GM19324 (cell line): ENCODE results near the gene ERV3-1.
"Not testable (repeated sequence)": the region's sequence is repeated elsewhere in the genome, so short reads cannot be mapped to it uniquely, and the experiment has no call there.

ENCODE experiments used
- ATAC-seq: cut with Tn5 transposase; IDR thresholded peaks from one replicate; pipeline ENCODE4 v1.9.1; 2021; ENCODE audit warnings: mild to moderate bottlenecking, moderate library complexity; ENCODE audit not compliant: unreplicated experiment, low FRiP score

Gene ERV3-1

DNA sequence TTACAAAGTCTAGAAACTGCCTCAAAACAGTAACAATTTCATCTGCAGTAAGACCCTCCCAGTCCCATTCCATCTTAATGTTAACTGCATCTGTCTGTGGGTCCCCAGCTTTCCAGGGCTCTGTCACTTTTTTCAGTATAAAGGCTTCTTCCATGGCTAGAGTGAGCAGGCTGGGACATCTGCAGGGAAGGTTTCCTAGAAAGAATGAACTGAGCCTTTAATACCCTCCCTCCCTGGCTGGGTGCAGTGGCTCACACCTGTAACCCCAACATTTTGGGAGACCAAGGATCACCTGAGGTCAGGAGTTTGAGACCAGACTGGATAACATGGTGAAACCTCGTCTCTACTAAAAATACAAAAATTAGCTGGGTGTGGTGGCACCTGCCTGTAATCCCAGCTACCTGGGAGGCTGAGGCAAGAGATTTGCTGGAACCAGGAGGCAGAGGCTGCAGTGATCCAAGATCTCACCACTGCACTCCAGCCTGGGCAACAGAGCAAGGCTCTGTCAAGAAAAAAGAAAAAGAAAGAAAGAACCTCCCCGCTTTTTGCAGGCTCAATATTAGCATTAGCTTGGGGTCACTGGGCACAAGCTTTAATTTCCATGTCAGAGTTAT is 3.4 kb downstream of the ERV3-1 start:
- ATAC-seq, result no peak

DNA sequence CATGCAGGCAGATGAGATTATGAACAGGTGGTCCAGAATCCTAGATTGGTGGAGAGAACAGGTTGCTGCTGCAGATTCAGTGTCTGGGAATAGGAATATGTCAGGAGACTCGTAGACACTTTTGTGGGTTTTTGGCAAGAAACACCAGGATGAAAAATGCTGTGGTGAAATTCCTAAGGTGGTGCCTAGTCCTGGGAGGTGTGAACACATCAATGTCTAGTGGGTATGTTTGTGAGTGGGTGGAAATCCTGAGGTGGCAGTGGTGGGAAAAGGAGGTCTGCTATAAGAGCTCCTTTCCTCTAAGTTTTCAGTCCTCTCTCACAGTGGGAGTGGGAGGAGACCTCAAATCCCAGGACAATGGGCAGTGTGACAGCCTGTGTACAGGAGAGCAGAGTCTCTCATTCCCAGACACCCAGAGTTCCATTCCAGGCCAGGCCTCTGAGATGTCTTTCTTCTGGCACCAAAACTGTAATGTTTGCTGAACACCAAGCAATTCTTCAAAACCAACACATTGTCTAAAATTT is 5.1 kb downstream of the ERV3-1 start:
- ATAC-seq, result no peak

DNA sequence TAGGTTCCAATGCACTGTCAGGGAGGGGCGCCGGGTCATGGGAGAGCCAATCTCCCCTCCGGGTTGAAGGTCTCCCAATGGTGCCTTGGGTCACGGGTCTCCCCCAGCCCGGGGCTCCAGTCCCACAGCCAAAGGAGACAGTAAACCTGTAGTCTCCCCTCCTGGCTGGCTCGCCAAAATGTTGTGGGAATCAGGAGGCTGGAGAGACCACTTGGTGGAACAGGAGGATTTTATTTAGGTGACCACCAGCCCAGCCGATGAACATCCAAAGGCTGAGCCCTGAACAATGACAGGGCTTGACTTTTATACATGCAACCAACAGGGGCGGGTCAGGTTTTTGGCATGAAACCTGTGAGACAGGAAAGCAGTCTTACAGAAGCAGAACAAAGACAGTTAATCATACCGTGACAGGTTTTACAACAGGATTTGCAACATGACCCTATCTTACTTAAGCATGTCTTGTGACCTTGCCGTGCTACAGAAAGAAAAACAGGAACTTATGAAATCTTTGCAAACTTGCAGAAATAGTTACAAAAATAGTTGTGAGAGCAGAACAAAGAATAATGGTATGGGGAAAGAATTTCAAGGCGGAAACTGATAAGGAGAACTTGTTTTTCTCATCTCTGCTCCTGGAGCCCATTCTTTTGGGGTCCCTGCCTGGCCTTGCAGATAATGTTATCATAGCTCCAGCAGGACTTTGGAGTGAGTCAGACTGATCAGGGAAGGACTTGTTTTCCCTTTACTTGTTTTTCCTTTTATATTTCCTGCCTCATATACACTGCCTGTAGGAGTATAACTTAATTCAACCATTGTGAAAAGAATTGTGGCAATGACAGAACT is 7.1 kb downstream of the ERV3-1 start:
- no peak for ATAC-seq

DNA sequence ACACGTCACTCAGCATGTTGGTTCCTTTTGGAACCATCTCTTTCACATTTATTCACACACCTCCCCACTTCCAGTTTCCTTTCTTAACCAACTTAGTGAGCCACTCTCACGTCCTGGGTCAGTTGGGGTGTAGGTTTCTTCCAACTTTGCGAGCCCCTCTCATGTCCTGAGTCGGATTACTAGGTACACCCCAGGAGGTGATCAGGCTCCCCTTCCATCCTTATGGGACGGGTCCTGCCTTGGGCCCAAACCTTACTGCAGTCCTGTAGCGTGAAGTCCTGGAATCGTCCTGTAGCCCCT is 7.7 kb downstream of the ERV3-1 start:
- ATAC-seq, result no peak

DNA sequence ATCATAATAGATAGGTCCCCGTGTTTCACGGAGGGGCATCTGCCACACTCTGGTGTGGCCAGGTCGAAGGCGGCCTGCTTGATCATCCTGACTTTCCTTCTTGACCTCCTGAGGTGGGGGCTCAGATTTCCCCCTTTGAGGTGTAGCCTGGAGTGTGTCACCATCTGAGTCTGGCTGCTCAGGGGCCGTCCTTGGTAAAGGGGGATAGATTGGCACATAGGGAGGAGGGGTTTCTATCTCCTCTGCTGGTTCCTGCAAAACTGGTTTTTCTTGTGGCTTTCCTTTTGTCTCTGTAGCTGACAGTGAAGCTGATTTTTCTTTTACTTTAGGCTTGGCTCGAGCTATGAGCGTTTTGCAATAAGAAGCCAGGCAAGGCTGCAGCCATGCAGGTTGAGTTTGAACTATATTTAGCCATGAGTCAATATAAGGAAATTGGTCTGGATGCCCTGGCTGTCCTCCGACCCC is 8.5 kb downstream of the ERV3-1 start:
- ATAC-seq, result no peak

DNA sequence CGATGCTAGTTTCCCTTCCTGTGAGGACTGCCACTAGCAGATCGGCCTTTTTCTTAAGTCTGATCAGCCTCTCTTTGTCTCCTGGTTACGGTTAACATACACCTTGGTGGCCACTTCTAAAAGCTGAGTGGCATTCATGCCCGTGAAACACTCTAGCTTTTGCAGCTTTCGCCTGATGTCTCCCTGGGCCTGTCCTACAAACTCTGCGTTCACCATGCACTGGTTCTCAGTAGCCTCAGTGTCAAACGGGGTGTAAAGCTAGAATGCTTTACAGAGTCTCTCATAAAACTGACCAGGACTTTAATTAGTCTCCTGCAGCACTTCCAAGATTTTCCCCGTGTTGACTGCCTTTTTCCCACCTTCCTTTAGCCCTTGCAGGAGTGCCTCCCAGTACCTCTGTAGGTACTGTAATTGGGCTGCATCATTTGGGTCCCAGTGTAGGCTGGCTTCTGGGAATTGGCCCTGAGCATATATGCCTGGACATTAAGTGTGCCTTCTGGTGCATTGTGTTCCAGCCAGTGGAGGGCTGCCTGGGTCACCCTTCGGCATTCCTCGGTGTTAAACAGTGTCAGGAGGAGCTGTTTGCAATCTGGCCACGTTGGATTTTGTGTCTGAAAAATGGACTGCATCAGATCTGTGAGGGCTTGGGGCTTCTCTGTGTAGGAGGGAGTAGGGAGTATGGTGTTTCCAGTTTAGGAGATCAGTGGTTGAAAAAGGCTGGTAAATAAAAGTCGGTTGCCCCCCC is 9.2 kb downstream of the ERV3-1 start:
- no peak for ATAC-seq

DNA sequence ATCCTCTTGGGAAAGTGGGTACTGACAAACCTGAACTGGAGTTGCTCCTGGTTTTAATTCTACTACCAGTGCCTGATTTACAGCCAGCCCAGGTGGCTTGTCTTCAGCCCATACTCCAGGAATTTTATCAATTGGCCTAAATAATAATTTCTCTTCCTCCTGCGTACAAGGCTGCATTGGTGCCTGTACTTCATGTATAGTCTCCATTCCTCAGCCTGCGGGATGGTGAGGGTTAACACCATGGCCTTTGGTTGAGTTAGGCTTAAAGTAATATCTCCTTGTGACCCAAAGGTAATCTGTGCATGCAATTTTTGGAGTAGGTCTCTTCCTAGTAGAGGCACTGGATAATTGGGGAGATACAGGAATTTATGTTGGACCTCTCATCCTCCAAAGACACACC is 10.2 kb downstream of the ERV3-1 start:
- ATAC-seq, result no peak

DNA sequence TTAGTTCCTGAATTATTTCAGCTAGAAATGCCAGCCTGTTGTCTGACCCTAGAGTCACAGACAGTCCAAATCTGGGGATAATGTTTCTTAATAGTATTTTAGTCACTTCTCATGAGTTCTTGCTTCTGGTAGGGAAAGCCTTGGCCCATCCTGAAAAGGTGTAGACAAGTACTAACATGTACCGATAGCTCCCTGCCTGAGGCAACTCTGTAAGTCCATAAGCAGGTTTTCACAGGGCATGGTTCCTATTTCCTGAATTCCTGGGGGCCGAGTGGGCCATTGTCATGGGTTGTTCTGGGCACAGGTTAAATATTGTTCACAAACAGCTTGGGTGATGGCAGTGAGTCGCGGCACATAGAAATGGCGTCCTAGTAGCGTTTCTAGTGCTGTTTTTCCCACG is 12.6 kb downstream of the ERV3-1 start:
- ATAC-seq, result no peak

DNA sequence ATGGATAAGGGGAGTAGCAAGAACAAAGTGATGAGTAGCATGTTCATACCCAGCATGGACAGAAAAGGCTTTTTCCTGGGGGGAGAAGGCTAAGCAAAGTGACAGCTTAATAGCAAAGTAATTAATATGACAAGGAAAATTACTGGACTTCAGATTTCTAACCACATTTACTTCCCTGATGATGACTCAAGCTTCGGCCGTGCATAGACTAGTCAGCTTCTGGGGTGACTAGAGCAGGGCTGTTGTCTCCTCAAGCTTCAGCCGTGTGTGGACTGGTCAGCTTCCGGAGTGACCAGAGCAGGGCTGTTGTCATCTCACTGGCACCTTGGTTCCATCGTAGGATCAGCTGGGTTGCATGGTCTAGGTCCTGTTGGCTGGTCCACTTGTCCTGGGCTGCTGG is 13.5 kb downstream of the ERV3-1 start:
- ATAC-seq, result no peak

DNA sequence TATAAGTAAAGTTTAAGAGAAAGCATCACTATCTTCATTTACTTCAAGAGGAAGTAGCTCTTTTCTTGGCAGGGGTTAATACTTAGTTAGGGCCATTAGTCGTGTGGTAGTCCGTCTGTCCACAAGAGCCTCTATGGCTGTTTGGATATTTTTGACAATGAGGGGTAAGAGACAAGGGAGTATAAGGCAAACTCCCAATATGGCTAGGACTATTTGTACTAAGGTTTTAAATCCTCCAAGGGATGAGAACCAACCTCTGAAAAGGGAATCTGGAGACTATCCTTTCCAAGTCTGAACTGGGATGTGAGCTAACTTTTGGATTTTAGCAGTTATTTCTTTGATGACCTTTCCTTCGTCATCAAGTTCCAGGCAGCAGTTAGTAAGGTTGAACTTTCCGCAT is 15.6 kb downstream of the ERV3-1 start, which contains the start of gene ZNF117:
Gene ZNF117, minus strand, starts transcription at position 101 of the 400 bp plus-strand sequence.
- ATAC-seq, result no peak

DNA sequence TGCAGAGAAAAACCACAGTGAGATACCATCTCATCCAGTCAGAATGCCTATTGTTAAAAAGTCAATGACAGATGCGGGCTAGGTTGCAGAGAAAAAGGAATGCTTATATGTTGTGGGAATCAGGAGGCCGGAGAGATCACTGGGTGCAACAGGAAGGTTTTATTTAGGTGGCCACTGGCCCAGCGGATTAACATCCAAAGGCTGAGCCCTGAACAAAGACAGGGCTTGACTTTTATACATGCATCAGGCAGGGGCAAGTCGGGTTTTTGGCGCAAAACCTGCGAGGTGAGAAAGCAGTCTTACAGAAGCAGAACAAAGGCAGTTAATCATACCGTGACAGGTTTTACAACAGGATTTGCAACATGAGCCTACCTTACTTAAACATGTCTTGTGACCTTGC is 16.3 kb downstream of the ERV3-1 start:
- no peak for ATAC-seq

DNA sequence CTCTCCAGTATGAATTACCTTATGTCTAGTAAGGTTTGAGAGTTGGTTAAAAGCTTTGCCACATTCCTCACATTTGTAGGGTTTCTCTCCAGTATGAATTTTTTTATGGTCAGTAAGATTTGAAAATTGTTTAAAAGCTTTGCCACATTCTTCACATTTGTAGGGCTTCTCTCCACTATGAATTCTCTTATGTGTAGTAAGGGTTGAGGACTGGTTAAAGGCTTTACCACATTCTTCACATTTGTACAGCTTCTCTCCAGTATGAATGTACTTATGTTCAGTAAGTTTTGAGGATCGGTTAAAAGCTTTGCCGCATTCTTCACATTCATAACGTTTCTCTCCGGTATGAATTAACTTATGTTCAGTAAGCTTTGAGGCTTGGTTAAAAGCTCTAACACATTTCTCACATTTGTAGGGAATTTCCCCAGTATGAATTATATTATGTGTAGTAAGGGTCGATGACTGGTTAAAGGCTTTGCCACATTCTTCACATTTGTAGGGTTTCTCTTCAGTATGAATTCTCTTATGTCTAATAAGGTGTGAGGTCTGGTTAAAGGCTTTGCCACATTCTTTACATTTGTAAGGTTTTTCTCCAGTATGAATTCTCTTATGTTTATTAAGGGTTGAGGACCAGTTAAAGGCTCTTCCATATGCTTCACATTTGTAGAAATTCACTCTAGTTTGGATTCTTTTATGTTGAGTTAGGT is 27.8 kb downstream of the ERV3-1 start:
- no peak for ATAC-seq

DNA sequence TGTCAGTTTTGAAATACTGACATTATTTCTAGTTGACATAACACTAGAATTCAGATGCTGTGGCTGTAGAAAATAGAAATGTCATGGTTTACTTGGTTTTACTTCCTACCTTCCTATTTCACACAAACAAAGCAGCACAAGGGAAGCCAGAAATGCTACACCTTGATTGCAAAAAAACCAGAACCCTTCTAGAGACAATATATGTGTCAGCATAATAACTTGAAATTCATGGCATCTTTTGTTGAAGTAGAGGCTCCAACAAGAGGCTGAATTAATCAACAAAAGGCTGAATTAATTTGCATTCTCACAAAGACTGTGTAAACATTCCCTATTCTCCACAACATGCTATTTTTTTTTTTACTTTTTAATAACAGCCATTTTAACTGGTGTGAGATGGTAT is 40.9 kb downstream of the ERV3-1 start:
- ATAC-seq, result no peak

DNA sequence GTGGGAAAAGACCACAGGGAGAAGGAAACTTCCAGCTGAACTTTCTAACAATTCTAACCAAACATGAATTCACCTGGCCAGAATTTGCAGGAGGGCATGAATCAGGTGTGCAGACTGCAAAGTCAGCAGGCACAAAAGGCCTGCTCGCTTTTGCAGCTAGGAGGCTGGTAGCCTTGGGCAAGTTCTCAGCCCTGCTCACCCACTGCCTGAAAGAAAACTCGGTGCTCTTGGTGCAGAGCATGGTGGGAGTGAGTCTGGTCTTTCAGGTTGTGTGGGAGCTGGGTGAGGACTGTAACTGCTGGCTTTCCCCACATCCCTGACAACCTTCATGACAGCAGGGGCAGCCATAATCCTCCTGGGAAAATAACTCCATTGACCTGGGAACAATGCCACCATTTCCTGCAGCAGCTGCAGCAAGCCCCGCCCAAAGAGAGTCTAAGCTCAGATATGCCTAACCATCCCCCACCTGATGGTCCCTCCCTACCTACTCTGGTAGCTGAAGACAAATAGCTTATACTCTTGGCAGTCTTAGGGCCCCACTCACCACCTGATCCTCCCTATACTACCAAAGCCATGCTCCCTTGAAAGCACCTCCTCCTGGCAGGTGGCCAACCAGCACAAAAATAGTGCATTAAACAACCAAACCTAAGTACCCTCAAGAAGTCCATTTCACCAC is 47.3 kb downstream of the ERV3-1 start:
- no peak for ATAC-seq

DNA sequence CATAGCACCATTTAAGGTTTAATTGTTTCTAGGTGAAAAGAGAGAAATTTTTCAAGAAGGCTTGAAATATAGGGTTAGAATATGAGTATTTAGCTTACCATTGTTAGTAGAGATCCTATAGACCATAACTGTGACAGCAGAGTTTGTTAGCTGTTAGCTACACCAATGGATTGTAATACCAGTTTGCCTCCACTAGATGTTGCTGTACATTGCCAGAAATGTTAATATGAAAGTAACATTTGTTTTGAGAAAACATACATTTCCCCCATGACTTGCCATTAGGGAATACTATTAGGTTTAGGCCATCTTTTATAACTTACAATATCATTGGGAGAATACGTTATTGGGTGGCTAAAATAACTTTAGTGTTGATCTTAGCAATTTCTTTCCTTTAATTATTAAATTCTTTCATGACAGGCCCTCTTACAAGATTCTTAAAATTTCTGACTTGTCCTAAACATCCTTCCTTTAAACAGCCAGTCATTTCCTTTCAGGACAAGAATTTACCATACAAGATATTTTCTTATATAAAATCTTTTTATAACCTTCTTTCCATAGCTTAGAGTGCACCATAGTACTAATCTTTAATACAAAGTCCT is 55.1 kb downstream of the ERV3-1 start:
- ATAC-seq, result no peak

DNA sequence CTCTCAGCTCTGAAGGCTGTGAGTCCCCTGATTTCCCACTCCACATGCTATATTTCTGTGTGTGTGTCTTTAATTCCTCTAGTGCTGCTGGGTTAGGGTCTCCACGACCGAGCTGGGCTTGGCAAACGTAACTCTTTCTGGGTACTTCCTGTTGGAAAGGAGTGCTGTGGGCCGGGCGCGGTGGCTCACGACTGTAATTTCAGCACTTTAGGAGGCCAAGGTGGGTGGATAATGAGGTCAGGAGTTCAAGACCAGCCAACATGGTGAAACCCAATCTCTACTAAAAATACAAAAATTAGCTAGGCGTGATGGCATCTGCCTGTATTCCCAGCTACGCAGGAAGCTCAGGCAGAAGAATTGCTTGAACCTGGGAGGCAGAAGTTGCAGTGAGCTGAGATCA is 55.8 kb downstream of the ERV3-1 start:
- ATAC-seq, result not testable (repeated sequence)

DNA sequence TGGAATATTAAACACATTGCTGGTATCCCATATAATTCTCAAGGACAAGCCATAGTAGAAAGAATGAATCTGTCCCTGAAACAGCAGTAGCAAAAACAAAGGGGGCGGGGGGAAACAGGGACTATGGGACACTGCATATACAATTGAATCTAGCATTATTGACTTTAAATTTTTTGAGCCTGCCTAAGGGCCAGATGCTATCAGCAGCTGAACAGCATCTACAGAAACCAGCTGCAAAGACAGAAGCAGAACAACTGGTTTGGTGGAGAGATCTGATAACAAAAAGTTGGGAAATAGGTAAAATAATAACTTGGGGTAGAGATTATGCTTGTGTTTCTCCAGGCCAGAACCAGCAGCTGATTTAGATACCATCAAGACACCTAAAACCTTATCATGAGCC is 57.7 kb downstream of the ERV3-1 start:
- not testable (repeated sequence) for ATAC-seq

DNA sequence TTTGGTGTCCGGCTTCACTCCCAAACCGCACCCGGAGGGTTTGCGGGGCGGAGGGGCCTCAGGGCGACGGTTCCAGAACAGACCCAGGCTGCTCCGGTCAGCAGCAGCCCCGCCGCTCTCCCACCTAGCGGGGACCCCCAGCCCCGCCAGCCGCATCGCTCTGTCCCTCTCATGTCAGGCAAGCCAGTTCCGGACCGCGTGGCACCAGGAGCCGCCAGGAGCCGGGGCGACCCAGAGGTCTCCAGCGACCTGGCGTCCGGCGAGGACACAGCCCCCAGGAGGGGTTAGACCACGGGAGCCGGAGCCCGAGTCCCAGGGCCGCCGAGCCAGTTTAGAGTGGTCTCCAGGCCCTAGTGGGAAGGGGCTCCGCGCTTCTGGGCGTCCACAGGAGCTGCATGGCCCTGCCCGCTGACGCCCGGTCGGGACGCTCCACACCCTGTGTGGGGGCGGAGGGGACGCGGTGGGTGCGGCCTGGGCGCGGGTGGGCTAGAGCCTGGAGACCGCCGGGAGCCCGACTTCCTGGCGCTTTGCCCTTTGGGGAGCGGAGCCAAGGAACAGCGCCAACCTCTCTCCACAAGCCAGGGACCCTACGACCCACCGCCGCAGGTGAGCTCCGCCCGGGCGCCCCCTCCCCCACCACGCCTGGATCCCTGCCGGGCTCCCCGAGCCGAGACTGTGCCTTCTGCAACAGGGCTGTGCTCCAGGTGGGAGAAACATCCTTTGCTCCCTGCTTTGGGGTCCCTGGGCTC is 59.1 kb downstream of the ERV3-1 start:
- ATAC-seq, result no peak

DNA sequence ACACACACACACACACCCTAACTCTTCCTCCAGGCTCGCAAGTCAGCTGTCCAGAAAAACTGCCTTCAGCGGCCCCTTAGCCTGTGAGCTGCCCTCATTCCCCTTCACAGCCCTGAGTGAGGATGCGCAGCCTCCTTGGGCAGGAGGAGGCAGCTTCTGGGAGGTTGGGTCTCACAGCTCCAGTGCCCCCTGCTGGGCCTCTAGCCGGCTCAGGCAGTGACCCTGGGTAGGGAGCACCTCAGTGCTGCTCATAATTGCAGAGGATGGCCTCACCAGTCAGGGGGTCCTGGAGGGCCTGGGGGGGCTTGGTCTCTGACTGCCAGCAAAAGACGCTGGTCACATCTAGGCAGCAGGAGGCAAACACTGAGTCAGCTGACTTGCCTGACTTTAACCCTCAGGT is 59.7 kb downstream of the ERV3-1 start:
- no peak for ATAC-seq
